H1 (cell line): ENCODE data around the gene FBP1. TPM values are rescaled to one million over a fixed set of nuclear protein-coding genes. Genes with fewer than 3 reads are reported as not detected.

Experiments used
- CHD2 ChIP-seq: IDR thresholded peaks from 2 replicates; pipeline ENCODE4 v1.6.1; 2012; ENCODE audit warnings: low read length, improper control_type of control experiment
- CHD7 ChIP-seq: fragments of 300-600 bp; sonication (generic); IDR thresholded peaks from 2 replicates; pipeline ENCODE4 v1.7.1; 2012; ENCODE audit warnings: low read length, moderate library complexity, mild to moderate bottlenecking, inconsistent platforms; ENCODE audit not compliant: insufficient replicate concordance
- EP300 ChIP-seq, 2 experiments: IDR thresholded peaks; 1 replicate in 1 of 2; 2 replicates in 1 of 2; pipeline ENCODE4 v1.6.1; 2011 to 2012; ENCODE audit warnings: low read depth in 2 of 2, low read length in 2 of 2, mild to moderate bottlenecking in 2 of 2, borderline replicate concordance in 1 of 2, inconsistent platforms in 1 of 2, moderate library complexity in 1 of 2
- GABPA ChIP-seq: IDR thresholded peaks from 2 replicates; pipeline ENCODE4 v1.6.1; 2011; ENCODE audit warnings: mild to moderate bottlenecking, low read length, moderate library complexity, borderline replicate concordance; ENCODE audit not compliant: insufficient read depth
- HDAC6 ChIP-seq: IDR thresholded peaks from one replicate; pipeline ENCODE4 v1.7.1; 2012; ENCODE audit warnings: low read depth, mild to moderate bottlenecking, inconsistent platforms, low read length, moderate library complexity
- RAD21 ChIP-seq, 2 experiments: IDR thresholded peaks in 1 of 2; conservative IDR thresholded peaks in 1 of 2; 2 replicates each; pipeline ENCODE4 v1.6.1; 2011; ENCODE audit warnings: low read depth in 2 of 2, low read length in 2 of 2, improper control_type of control experiment in 1 of 2, inconsistent platforms in 1 of 2, mild to moderate bottlenecking in 1 of 2, moderate library complexity in 1 of 2
- RBBP5 ChIP-seq: IDR thresholded peaks from 2 replicates; pipeline ENCODE4 v1.7.1; 2012; ENCODE audit warnings: low read depth, mild to moderate bottlenecking, inconsistent platforms, low read length, moderate library complexity, borderline replicate concordance
- RFX5 ChIP-seq: IDR thresholded peaks from 2 replicates; pipeline ENCODE4 v1.6.1; 2011; ENCODE audit warnings: low read depth, low read length, improper control_type of control experiment, borderline replicate concordance
- SIRT6 ChIP-seq: IDR thresholded peaks from one replicate; pipeline ENCODE4 v1.7.1; 2012; ENCODE audit warnings: low read length, inconsistent platforms
- SRF ChIP-seq: IDR thresholded peaks from 2 replicates; pipeline ENCODE4 v1.6.1; 2011; ENCODE audit warnings: mild to moderate bottlenecking, low read depth, low read length, moderate library complexity
- TAF1 ChIP-seq: IDR thresholded peaks from 2 replicates; pipeline ENCODE4 v1.6.1; 2011; ENCODE audit warnings: mild to moderate bottlenecking, low read depth, low read length
- TAF7 ChIP-seq: optimal IDR thresholded peaks from 2 replicates; pipeline ENCODE3; 2011; ENCODE audit warnings: low read depth, mild to moderate bottlenecking, inconsistent platforms, low read length, moderate library complexity, borderline replicate concordance
- polyA plus RNA-seq, 7 experiments: library from polyadenylated mRNA; depleted of rRNA in 3 of 7; stranded (reverse) in 5 of 7; unstranded in 2 of 7; fragments of >200 nt in 5 of 7; fragments of 200-250 nt in 2 of 7; gene quantifications; 1 replicate in 5 of 7; 2 replicates in 1 of 7; 4 replicates in 1 of 7; pipeline versions ENCODE4 v1.2.1 to v1.2.3, GENCODE V29; 2011 to 2013; ENCODE audit warnings: missing spikeins in 2 of 7, mixed read lengths in 2 of 7
- total RNA-seq: library from RNA; stranded (reverse); fragmentation: NEBNext Ultra II Directional; extraction: Animal tissue kit (Norgen Biotek cat#: 25700); gene quantifications from 2 replicates; pipeline ENCODE4 v1.2.1, GENCODE V29; 2021

Gene FBP1
- total and polyA plus RNA-seq, 2 of the 8 experiments (the other 6 are each of a cell fraction or from before 2014, with no cell fraction given): 1.0 to 4.1 TPM

DNA sequence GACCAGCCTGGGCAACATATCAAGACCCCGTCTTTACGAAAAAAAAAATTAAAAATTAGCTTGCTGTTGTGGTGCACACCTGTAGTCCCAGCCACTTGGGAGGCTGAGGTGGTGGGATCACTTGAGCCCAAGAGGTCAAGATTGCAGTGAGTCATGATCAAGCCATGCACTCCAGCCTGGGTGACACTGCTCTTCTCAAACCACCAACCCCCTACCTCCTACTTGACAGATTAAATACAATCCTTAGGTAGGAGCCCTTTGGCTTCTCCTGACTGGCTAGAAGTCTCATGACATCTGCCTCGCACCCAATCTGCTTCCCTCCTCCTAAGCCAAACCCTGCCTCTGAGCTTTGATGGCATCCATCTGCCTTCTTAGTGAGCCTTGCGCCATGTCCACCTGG, 11.6 kb upstream of the FBP1 start (continued):
- TF ChIP-seq CHD7 (no peak), TAF7 (no peak), RBBP5 (no peak), RFX5 (no peak), EP300 (IDR thresholded peaks at IDR 0.05; ENCODE audit: borderline replicate concordance in 1 of 2, low read depth in 2 of 2, low read length in 2 of 2) (no peak), HDAC6 (no peak), SIRT6 (no peak), TAF1 (no peak), SRF (no peak), RAD21 (IDR thresholded peaks at IDR 0.05 in 1 of 2, conservative IDR thresholded peaks at IDR 0.05 in 1 of 2; ENCODE audit: low read depth in 2 of 2, low read length in 2 of 2) (no peak), GABPA (no peak), CHD2 (no peak)
